GM21360 (cell line): ENCODE results near the gene CEP128.

Experiments used
- ATAC-seq: cut with Tn5 transposase; IDR thresholded peaks from one replicate; pipeline ENCODE4 v1.9.1; 2021; ENCODE audit warnings: mild to moderate bottlenecking, moderate library complexity; ENCODE audit not compliant: unreplicated experiment

The CEP128 gene

DNA sequence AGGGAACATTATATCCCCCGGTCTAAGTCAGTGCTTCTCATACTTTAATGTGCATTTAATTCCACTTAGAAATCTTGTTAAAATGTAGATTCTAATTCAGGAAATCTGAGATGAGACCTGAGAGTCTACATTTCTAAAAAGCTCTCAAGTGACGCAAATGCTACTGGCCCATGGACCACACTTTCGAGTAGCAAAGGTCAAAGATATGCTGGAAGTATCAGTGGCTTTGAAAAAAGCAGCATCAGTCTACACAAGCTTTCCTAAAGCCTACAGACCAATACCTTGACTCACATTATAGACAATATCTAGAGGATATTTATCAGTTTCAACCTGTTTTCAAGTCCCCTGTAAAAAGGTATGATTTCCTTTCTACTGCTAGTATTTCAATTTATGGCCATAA, 248.6 kb downstream of the CEP128 start:
- ATAC-seq: no peak

DNA sequence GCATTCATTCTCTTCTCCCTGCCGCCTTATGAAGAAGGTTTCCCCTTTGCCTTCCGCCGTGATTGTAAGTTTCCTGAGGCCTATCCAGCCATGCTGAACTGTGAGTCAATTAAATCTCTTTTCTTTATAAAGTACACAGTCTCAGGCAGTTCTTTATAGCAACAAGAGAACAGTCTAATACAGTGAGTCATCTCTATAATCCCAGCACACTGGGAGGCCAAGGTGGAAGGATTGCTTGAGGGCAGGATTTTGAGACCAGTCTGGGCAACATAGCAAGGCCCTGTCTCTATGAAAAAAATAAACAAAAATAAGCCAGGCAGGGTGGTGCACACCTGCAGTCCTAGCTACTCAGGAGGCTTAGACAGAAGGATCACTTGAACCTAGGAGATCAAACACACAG, 259.9 kb downstream of the CEP128 start:
- ATAC-seq: no peak

- no peak for ATAC-seq
Measured at GRCh38 chr14:80679273-80679672, 262.3 kb downstream of the CEP128 start.

DNA sequence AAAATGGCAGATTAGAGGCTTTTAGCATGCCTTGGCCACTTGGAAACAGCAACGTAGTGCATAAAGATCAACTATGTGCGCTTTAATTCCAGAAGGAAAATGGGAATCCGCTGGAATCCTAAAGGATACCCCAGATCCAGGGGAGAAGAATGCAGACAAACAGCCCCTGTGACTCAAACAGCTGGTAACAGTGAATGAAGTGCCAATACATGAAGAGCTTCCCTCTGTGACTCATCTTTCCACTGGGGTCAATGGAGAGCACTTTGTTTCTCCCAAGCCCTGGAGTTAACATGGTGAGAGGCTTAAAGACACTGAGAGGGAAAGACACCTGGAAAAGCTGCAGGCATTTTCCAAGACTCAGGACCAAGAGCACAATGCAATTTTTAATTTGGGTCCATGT, 263.1 kb downstream of the CEP128 start:
- ATAC-seq: no peak

DNA sequence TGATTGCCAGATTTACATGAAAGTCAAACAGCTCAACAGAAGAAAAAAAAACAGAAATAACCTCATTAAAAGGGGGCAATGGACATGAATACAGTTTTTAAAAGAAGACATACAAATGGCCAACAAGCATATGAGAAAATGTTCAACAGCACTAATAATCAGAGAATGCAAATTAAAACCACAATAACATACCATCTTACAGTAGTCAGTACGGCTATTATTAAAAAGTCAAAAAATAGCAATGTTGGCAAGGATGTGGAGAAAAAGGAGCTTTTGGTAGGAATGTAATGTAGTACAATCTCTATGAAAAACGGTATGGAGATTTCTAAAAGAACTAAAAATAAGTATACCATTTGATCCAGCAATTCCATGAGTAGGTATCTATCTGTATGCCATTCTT, 272.1 kb downstream of the CEP128 start:
- no peak for ATAC-seq

GRCh38 chr14:80664576-80664975, 277.0 kb downstream of the CEP128 start:
- no peak for ATAC-seq

DNA sequence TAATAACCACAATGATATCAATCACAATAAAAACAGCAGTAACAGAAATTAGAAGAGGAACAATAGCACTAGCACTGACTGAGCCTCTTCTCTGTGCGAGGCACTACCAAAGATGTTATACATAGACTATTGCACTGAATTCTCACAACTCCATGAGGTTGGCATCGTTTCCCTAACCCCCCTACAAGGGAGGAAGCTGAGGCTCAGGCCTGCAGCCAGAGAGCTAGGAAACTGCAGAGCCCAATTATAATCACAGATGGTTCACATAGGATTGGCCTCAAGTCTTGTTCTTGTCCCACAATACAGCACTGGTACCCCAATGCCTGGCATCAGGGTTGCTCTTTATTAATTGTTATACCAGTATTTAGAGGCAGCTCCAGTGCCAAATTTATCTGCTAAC, 278.0 kb downstream of the CEP128 start:
- ATAC-seq: no peak

DNA sequence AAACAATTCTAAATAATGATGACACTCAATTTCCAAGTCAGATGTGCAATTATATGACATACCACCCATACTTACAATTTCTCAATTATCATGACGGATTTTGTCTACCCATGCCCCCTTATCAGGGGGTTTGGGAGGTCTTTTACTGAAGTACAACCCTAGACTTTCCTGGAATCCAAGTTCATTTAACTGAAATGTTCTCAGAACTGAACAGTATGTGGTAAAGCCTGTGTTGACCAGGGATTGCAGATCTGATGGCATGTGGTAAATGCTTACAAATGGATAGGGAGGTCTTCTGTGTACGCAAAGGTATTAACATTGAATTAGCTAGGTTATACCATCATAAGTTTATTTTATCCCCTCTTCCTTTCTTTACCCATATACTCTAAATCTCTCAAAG, 281.8 kb downstream of the CEP128 start:
- ATAC-seq: no peak

DNA sequence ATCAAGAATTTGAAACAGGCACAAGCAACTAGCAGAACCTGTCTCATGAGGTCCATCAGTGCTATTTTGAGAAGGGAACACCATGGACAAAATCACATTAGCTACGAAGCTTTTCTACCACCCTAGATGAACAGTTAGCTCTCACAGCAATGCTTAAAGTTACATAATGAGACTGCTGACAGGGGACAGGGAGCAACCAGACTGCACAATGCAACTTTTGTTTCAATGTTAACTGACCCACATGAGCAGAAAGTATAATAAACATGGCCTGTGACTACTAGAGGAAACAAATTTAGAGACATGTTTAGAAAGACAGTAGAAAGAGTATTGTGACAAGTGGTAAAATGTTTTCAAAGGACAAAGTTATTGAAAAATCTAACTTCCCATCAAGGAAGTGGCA, 282.8 kb downstream of the CEP128 start:
- ATAC-seq: no peak

DNA sequence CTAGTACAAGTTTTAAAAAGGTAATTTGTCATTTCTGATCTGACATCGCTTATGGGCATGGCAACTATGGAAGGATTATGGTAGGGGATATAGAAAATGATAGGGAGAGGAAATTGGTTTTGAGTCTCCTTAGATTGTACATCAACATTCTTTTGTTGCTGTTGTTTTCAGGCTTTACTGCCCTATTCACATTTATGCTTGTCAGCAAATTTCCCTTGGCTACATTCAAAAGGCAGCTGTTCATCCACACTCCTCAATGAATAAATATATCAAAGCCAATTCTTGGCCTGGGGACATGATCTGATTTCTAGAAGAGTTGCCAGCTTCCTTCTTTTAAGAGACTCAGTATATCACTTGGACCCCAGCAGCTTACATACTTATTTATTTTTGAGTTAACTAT, 283.4 kb downstream of the CEP128 start:
- no peak for ATAC-seq

- no peak for ATAC-seq
Measured at GRCh38 chr14:80653956-80654355, 287.6 kb downstream of the CEP128 start.

DNA sequence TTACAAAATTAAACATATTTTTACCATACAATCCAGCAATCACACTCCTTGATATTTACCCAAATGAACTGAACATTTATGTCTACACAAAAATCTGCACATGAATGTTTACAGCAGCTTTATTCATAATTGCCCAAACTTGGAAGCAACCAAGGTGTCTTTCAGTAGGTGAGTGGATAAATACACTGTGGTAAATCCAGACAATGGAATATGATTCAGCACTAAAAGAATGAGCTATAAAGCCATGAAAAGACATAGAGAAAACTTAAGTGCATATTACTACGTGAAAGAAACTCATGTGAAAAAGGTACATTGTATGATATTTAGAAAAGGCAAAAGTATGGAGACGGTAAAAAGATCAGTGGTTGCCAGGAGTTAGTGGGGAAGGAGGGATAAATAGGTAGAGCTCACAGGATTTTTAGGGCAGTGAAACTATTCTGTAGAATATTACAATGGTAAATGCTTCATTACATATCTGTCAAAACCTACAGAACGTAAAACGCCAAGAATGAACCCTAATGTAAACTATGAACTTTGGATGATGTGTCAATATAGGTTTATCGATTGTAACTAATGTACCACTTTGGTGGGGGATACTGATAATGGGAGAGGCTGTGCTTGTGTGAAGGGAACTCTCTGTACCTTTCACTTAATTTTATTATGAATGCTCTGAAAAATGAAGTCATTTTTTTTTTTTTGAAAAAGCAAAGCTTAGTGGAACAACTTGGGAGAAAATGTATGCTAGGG, 295.7 kb downstream of the CEP128 start:
- ATAC-seq: no peak

- no peak for ATAC-seq
Measured at GRCh38 chr14:80644826-80645225, 296.7 kb downstream of the CEP128 start.

- no peak for ATAC-seq
Measured at GRCh38 chr14:80638620-80639515, 302.7 kb downstream of the CEP128 start.

DNA sequence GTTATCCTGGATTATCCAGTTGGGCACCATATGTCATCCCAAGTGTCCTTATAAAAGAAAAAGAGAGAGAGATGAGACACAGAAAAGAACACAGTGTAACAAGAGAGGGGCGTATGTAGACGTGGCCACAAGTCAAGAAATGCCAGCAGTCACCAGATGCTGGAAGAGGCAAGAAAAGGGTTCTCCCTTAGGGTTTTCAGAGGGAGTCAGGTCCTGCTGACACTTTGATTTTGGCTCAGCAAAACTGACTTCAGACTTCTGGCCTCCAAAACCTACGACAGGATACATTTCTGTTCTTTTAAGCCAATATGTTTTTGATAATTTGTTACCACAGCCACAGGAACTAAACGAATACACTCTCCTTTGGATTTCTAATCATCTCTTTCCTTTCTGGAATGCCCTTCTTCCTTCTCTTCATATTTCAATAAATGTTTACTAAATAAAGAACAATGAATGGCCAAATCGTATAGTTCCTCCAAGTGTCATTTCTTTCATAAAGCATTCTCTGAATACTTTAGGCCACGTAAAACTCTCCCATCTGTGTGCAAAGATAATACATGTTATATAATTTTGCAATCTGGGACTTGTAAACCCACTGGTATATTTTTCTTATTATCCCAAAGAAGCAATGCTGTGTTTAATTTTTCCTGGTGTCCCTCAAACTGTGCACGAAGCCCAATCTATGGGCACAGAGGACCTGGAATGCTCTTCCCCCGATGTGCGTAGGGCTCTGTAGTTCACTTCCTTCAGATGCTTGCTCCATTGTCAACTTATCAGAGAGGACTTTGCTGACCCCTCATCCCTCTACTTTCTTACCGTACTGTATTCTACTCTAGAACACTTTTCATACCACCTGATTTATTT, 303.6 kb downstream of the CEP128 start:
- no peak for ATAC-seq

GRCh38 chr14:80636071-80636470, 305.5 kb downstream of the CEP128 start:
- ATAC-seq: no peak

DNA sequence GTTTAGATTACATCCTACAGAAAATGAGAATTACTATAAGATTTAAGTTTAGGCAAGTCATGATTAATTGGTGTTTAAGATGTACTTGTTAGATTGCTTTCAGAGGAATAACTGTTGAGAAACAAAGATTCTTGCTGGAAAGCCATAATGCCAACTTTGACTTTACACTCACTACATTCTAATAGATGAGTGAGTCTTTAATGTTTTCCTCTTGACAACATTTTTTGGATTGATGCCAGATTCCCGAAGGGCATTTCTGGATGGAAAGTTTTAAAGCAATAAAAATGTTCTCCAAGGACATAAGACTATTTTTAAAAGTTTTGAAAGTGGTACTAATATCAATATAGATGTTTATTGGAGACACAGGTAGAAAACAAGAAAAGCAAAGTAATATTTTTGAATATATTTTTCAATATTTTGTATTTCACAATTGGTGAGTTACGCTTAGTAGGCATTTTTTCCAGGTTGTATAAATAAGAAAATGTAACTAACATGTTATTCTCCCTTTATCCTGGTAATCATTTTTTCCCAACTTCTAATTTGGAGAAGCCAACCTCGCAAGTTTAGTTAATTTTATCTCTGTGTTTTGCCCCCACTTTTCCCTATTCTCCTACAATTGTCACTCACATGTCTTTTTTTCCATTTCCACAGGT, 307.3 kb downstream of the CEP128 start:
- no peak for ATAC-seq

- ATAC-seq: no peak
Measured at GRCh38 chr14:80629606-80630005, 311.9 kb downstream of the CEP128 start.

- ATAC-seq: no peak
Measured at GRCh38 chr14:80628547-80628946, 313.0 kb downstream of the CEP128 start.

- ATAC-seq: no peak
Measured at GRCh38 chr14:80627745-80628144, 313.8 kb downstream of the CEP128 start.

DNA sequence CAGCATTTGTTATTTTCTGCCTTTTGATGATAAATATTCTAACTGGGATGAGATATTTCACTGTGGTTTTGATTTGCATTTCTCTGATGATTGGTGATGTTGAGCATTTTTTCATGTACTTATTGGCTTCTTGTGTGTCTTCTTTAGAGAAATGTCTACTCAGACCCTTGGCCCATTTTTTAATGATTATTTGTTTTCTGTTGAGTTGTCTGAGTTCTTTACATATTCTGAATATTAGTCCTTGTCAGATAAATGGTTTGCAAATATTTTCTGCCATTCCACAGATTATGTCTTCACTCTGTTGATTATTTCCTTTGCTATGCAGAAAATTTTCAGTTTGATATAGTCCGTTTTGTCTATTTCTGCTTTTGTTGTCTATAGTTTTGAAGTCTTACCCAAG, 317.0 kb downstream of the CEP128 start:
- no peak for ATAC-seq
